ENCODE data around the gene AJM1.

The AJM1 gene

GRCh38 chr9:136845465-136846260, 3.4 kb downstream of the AJM1 start:
- DNase-seq (ENCODE audit: low read depth): no peak

- DNase-seq (ENCODE audit: low read depth): no peak
Measured at GRCh38 chr9:136846376-136847087, 4.3 kb downstream of the AJM1 start.

DNA sequence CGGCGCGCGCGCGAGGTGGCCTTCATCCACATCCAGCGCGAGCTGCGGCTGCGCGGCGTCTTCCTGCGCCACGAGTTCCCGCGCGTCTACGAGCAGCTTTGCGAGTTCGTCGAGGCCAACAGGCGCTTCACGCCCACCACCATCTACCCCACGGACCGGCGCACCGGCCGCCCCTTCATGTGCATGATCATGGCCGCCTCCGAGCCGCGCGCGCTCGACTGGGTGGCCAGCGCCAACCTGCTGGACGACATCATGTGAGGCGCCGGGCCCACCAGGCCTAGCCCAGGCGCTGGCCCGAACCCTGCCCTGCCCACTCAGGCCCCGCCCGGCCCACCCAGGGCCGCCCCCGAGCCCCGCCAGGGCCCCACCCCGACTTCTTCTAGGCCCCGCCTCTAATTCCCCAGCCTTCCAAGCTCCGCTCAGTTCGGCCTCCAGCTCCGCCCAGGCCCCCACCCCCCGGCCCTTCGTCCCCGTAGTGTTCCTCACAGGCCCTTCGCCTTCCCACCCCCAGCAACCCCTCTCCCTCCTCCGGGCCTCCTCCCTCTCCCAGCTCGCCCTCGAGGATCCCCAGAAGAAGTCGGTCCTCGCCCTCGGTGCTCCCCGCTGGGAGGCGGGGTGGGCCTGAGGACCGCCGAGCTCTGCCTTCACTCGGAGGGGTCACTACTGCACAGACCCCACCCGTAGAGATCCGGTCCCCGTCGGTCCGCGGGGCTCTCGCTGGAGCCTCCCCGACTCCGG, 5.0 kb downstream of the AJM1 start:
- DNase-seq (ENCODE audit: low read depth): no peak

DNA sequence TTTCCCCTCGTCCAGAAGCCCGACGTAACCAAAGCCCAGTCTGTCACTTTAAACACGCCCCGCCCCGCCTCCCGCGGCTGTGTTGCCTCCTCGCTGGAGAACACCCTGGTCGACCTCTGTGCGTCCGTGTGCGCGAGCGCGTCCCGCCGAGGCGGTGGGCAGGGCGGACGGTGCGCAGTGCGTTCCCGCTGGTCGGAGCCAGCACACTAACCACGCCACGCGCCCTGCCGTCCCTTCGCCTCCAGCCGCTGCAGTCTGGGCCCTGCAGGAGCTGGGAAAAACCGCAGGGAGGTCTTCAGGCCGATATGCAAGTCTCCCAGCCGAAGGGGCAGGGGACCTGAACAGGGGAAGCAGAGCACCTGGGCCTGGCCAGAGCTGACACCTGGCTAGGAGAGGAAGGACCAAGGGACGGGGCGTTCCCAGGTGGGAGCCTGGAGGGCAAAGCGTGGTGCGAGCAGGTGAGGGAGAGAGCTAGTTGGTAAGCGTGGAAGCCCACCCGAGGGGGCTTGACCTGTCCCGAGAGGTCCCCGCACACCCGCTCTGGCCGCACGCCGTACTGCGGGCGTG, 5.6 kb downstream of the AJM1 start:
- DNase-seq (ENCODE audit: low read depth): peak; percentile 60

- no peak for DNase-seq (ENCODE audit: low read depth)
Measured at GRCh38 chr9:136848393-136849037, 6.2 kb downstream of the AJM1 start.

DNA sequence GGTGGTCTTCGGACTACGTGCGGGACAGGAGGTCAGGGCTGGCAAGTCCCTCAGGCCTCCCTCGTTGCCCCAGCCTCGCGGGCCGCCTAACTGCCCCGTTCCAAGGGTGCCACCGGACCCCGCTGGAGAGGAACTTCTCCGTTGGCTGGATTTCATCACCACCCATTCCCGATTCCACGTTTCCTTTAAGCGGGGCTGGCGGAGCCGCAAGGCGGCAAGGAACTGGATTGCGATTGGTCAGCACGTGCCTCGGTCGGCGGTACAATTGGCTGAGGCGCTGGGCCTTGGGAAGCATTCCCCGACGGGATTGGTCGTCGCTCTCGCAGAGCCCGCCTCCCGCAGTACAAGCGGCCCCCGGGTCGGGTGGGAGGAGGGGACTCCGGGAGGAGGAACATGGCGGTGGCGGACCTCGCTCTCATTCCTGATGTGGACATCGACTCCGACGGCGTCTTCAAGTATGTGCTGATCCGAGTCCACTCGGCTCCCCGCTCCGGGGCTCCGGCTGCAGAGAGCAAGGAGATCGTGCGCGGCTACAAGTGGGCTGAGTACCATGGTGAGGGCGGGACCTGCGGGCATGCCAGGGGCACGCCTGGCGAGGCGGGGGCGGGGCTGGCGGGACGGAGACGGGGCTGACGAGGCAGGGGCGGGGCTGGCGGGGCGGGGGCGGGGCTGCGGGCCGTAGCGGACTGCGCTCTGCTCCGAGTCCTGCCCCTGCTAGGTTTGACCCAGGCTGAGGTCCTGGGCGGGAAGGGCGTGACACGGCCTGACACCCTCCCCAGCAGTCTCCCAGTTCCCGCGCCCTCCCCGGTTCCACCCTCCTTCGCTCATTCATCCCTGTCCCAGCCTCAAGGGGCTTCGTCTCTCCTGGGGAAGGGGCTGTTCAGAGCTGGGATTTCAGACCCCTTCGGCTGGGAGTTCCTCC, 7.0 kb downstream of the AJM1 start, which contains the start of gene PHPT1:
Gene PHPT1, plus strand, starts transcription at position 372 of the 922 bp plus-strand sequence. Its CDS starts 22 bp downstream, at position 394.
- peak; percentile 94 for DNase-seq (ENCODE audit: low read depth)

DNA sequence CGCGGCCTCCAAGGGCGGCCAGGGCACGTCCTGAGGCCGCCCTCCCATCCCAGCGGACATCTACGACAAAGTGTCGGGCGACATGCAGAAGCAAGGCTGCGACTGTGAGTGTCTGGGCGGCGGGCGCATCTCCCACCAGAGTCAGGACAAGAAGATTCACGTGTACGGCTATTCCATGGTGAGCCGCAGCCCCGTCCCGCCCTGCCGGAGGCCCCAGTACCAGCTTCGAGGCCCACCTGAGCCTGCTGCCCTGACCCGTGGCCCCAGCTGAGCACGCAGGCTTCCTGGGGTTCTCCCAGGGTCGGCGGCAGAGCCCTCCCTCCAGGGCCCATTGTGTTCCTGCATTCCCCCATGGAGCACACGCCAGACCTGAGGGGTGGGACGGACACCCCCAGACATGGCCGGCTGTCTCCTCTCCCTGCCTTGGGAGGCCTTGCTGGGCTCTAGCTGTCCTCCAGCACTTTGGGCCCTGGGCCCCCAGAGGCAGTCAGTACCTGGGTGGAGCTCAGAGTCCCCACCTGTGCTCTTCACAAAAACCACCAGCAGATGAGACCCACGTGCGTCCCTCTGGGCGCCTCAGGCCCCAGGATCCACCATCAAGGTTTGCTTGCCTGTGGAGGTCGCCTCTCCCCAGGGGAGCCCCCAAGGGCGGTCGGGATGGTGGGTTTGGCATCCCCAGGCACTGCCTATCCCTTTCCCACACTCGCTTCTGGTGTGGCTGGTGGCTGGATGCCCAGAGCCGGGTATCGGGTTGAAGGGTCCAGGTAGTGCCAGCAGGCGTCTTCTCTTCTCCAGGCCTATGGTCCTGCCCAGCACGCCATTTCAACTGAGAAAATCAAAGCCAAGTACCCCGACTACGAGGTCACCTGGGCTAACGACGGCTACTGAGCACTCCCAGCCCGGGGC, 7.9 kb downstream of the AJM1 start:
- DNase-seq (ENCODE audit: low read depth): no peak

GRCh38 chr9:136850866-136851775, 8.8 kb downstream of the AJM1 start:
- no peak for DNase-seq (ENCODE audit: low read depth)

GRCh38 chr9:136851941-136852663, 9.8 kb downstream of the AJM1 start, which contains the start of gene MAMDC4:
TSS of gene MAMDC4 (plus strand) at chr9:136852346. CDS start at chr9:136852417, 71 bp downstream.
- no peak for DNase-seq (ENCODE audit: low read depth)

DNA sequence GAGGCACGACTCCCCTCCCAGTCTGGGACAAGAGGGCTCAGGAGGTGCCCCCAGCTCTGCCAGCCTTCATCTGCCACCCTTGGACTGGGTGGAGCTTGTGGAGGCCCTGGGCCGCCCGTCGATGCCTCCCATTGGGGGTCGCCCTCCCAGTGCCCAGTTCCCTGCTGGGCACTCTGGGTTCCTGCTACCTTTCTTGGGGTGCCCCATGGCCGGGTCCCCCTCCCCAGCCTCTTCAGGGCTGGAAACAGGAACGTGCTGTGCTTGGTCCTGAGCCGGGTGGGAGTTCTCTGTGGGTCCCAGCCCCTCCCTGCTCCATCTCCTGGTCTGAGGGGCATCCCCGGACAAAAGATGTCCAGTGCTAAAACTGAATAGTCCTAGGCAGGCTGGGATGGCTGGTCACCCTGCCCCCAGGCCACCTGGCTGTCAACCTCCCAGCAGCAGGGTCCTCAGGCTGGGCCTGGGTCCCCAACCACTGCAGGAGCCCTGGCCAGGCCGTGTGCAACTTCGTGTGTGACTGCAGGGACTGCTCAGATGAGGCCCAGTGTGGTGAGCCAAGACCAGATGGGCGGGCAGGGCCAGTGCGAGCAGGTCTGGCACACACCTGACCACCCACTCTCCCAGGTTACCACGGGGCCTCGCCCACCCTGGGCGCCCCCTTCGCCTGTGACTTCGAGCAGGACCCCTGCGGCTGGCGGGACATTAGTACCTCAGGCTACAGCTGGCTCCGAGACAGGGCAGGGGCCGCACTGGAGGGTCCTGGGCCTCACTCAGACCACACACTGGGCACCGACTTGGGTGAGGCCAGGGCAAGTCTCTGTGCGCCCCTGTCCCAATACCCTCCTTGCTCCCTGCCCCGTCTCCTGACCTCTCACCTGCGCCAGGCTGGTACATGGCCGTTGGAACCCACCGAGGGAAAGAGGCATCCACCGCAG, 10.7 kb downstream of the AJM1 start:
- no peak for DNase-seq (ENCODE audit: low read depth)

DNA sequence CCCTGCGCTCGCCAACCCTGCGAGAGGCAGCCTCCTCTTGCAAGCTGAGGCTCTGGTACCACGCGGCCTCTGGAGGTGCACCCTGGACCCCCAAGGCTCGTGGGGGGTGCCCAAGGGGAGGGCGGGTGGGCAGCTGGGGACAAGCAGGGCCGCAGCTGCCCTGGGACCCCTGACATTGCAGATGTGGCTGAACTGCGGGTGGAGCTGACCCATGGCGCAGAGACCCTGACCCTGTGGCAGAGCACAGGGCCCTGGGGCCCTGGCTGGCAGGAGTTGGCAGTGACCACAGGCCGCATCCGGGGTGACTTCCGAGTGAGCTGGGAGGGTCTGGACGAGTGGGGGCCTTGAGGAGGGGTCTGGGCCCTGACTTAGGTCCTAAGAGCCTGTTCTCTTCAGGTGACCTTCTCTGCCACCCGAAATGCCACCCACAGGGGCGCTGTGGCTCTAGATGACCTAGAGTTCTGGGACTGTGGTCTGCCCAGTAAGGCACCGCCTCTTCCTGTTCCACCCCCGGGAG, 11.4 kb downstream of the AJM1 start:
- DNase-seq (ENCODE audit: low read depth): no peak

DNA sequence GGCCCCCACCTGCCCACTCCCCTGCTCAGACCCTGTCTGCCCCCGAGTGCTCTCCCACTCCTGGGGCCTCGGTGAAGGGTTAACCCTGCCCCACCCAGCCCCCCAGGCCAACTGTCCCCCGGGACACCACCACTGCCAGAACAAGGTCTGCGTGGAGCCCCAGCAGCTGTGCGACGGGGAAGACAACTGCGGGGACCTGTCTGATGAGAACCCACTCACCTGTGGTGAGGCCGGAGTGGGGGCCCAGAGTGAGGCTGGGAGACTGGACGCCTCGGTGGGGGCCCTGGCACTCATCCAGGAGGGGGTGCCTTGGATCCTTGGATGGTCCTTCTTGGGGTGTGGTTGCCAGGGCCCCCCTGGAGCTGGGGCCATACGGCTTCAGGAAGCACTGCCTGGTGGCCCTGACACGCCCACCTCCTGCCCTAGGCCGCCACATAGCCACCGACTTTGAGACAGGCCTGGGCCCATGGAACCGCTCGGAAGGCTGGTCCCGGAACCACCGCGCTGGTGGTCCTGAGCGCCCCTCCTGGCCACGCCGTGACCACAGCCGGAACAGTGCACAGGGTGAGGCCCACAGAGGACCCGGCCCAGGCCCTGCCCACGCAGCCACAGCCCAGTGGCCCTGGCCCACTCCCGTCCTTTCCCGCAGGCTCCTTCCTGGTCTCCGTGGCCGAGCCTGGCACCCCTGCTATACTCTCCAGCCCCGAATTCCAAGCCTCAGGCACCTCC, 12.0 kb downstream of the AJM1 start:
- DNase-seq (ENCODE audit: low read depth): no peak

- DNase-seq (ENCODE audit: low read depth): no peak
Measured at GRCh38 chr9:136854842-136855460, 12.7 kb downstream of the AJM1 start.

DNA sequence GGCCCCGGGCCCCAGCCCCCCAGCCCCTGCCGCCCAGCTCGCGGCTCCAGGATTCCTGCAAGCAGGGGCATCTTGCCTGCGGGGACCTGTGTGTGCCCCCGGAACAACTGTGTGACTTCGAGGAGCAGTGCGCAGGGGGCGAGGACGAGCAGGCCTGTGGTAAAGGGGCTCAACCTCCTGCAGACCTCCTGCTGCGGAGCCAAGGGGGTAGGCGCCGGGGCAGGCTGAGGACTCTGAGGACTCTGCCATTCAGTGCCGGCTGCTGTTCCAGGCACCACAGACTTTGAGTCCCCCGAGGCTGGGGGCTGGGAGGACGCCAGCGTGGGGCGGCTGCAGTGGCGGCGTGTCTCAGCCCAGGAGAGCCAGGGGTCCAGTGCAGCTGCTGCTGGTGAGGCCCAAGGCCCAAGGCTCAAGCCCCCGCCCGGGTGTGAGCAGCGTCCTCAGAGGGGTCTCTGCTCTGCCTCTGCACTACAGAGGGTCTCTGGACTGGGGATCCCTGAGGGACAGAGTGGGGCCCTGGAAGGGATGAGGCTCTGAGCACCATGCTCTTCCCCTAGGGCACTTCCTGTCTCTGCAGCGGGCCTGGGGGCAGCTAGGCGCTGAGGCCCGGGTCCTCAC, 13.3 kb downstream of the AJM1 start:
- DNase-seq (ENCODE audit: low read depth): no peak

DNA sequence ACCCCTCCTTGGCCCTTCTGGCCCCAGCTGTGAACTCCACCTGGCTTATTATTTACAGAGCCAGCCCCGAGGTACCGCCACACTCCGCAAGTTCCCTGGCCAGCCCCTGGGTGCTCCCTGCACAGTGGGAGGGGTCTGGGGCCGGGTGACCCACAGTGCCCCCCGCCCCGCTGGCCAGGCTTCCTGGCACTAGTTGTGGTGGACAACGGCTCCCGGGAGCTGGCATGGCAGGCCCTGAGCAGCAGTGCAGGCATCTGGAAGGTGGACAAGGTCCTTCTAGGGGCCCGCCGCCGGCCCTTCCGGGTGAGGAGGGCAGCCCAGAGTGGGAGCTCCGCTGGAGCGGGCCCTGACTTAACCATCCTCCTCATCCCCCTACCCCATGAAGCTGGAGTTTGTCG, 13.8 kb downstream of the AJM1 start:
- no peak for DNase-seq (ENCODE audit: low read depth)
